K562 (cell line): ENCODE results near the gene ARHGEF6. TPM values are rescaled to one million over a fixed set of nuclear protein-coding genes. Genes with fewer than 3 reads are reported as not detected.

Source experiments
- ATAC-seq: fragments of 200-7000 bp; cut with Tn5 transposase; 3 replicates; pipeline ENCODE4 v1.9.1; 2020; ENCODE audit warnings: moderate library complexity
- BruUV-seq: library from RNA; stranded (reverse); fragments of 400-500 nt; replicated peaks from 2 replicates; lab custom pipeline; 2021; lab: Mats Ljungman, UMichigan
- CTCF ChIA-PET: fragments of 300-600 bp; formaldehyde crosslinking; extraction: SDS; loops from one replicate; lab custom pipeline; 2021; ENCODE audit warnings: low intra/inter-chr PET ratio; lab: Yijun Ruan, JAX
- POLR2A ChIA-PET: fragments of 300-600, 350-650 bp; sonication (Branson Sonifier 250); formaldehyde crosslinking; extraction: SDS; loops from one replicate; lab custom pipeline; 2021; ENCODE audit warnings: antibody characterized with exemption, inconsistent platforms; lab: Yijun Ruan, JAX
- DNase-seq, 4 experiments: peaks; one replicate each; pipeline versions ENCODE4 v3.0.0 to v3.0.0-alpha.2; 2011 to 2018; ENCODE audit warnings: low spot score in 3 of 4, mixed read lengths in 3 of 4; ENCODE audit errors: extremely low read depth in 1 of 4
- FAIRE-seq: peaks from 2 replicates; lab custom pipeline; 2011; peaks lifted over from hg19 to GRCh38; lab: Jason Lieb, UNC
- H2AFZ ChIP-seq: 2 replicates; pipeline ENCODE4 v1.6.0; 2011; ENCODE audit warnings: low read depth, low read length, control low read depth, inconsistent platforms
- H3K27ac ChIP-seq: fragments of 200-600 bp; 3 replicates; pipeline ENCODE4 v1.8.0; 2011; ENCODE audit warnings: low read depth, mild to moderate bottlenecking, control low read depth, inconsistent platforms, low read length, moderate library complexity, mixed read lengths; ENCODE audit errors: extremely low read depth
- H3K27me3 ChIP-seq, 2 experiments: fragments of 300-600 bp in 1 of 2; 2 replicates in 1 of 2; 3 replicates in 1 of 2; pipeline versions ENCODE4 v1.6.0 to v1.8.0; 2011; ENCODE audit warnings: inconsistent platforms in 2 of 2, low read length in 2 of 2, mild to moderate bottlenecking in 1 of 2, mixed read lengths in 1 of 2, moderate library complexity in 1 of 2; ENCODE audit not compliant: control insufficient read depth in 2 of 2, insufficient read depth in 2 of 2
- H3K36me3 ChIP-seq: fragments of 300-600 bp; 3 replicates; pipeline ENCODE4 v1.8.0; 2011; ENCODE audit warnings: mild to moderate bottlenecking, low read length, inconsistent platforms; ENCODE audit not compliant: control insufficient read depth, insufficient read depth
- H3K4me1 ChIP-seq, 2 experiments: fragments of 200-600 bp in 1 of 2; replicated peaks in 1 of 2; 2 replicates in 1 of 2; 3 replicates in 1 of 2; pipeline versions ENCODE4 v1.5.1 to v1.8.0; 2011; ENCODE audit warnings: inconsistent platforms in 2 of 2, low read length in 2 of 2, mild to moderate bottlenecking in 1 of 2, mixed read lengths in 1 of 2, moderate library complexity in 1 of 2; ENCODE audit not compliant: control insufficient read depth in 2 of 2, insufficient read depth in 2 of 2
- H3K4me2 ChIP-seq: 2 replicates; pipeline ENCODE4 v1.6.1; 2011; ENCODE audit warnings: low read length, control low read depth, inconsistent platforms, mixed read lengths; ENCODE audit not compliant: insufficient read depth
- H3K4me3 ChIP-seq: fragments of 200-600 bp; sonication (generic), shearing (Covaris generic); 2 replicates; pipeline ENCODE4 v1.5.1; 2016; ENCODE audit warnings: control low read depth, inconsistent platforms
- H3K79me2 ChIP-seq: fragments of 200-600 bp; 3 replicates; pipeline ENCODE4 v1.8.0; 2011; ENCODE audit warnings: low read length, inconsistent platforms; ENCODE audit not compliant: control insufficient read depth, insufficient read depth
- H3K9ac ChIP-seq, 2 experiments: 2 replicates each; pipeline versions ENCODE4 v1.6.0 to v1.6.1; 2011; ENCODE audit warnings: low read depth in 2 of 2, low read length in 2 of 2, control low read depth in 1 of 2, inconsistent platforms in 1 of 2, mild to moderate bottlenecking in 1 of 2, mixed read lengths in 1 of 2; ENCODE audit not compliant: insufficient read depth in 1 of 2
- H3K9me1 ChIP-seq: one replicate; pipeline ENCODE4 v1.6.0; 2011; ENCODE audit warnings: inconsistent platforms, mild to moderate bottlenecking, low read length, moderate library complexity; ENCODE audit not compliant: control insufficient read depth, insufficient read depth
- H3K9me3 ChIP-seq: replicated peaks from 2 replicates; pipeline ENCODE4 v1.5.1; 2011; ENCODE audit warnings: low read depth, low read length, inconsistent platforms; ENCODE audit not compliant: control insufficient read depth, insufficient read depth
- H4K20me1 ChIP-seq: replicated peaks from 2 replicates; pipeline ENCODE4 v1.6.1; 2011; ENCODE audit warnings: low read length, inconsistent platforms, mixed read lengths; ENCODE audit not compliant: control insufficient read depth, insufficient read depth
- CREBBP ChIP-seq: IDR thresholded peaks from one replicate; pipeline ENCODE4 v1.6.1; 2012; ENCODE audit warnings: low read depth, mild to moderate bottlenecking, control low read depth, inconsistent platforms, low read length
- ELF2 ChIP-seq: fragments of 250-450 bp; sonication (Bioruptor Pico); IDR thresholded peaks from 2 replicates; pipeline ENCODE4 v1.5.0; 2021; ENCODE audit warnings: mild to moderate bottlenecking
- JUN ChIP-seq, 2 experiments: sonication (generic) in 1 of 2; formaldehyde crosslinking in 1 of 2; IDR thresholded peaks; 2 replicates each; pipeline versions ENCODE4 v1.6.1 to v1.8.0; 2012 to 2022; ENCODE audit warnings: borderline replicate concordance in 2 of 2, mild to moderate bottlenecking in 2 of 2, improper control_type of control experiment in 1 of 2, low read depth in 1 of 2, low read length in 1 of 2, missing genetic modification reagents in 1 of 2
- NBN ChIP-seq: fragments of 450-650 bp; IDR thresholded peaks from 2 replicates; pipeline ENCODE4 v1.6.1; 2016; ENCODE audit warnings: low read depth, mild to moderate bottlenecking
- PHF20 ChIP-seq: fragments of 450-650 bp; IDR thresholded peaks from 2 replicates; pipeline ENCODE4 v1.6.1; 2018; ENCODE audit not compliant: partially characterized antibody
- SMARCC2 ChIP-seq: fragments of 450-650 bp; IDR thresholded peaks from 2 replicates; pipeline ENCODE4 v1.6.1; 2017; ENCODE audit warnings: antibody characterized with exemption, moderate library complexity, mild to moderate bottlenecking, low read depth
- THAP7 ChIP-seq: fragments of 250-450 bp; sonication (Bioruptor Pico); IDR thresholded peaks from 2 replicates; pipeline ENCODE4 v1.5.0; 2021
- ZNF12 ChIP-seq: sonication (generic); formaldehyde crosslinking; IDR thresholded peaks from 2 replicates; pipeline ENCODE4 v1.4.0; 2020; ENCODE audit warnings: mild to moderate bottlenecking, missing genetic modification reagents
- ZNF165 ChIP-seq: fragments of 250-450 bp; sonication (Bioruptor Pico); IDR thresholded peaks from 2 replicates; pipeline ENCODE4 v1.4.0; 2020; ENCODE audit warnings: borderline replicate concordance
- ZNF347 ChIP-seq: fragments of 450-650 bp; formaldehyde crosslinking; IDR thresholded peaks from 2 replicates; pipeline ENCODE4 v1.4.0; 2020; ENCODE audit warnings: low read depth, mild to moderate bottlenecking, moderate library complexity
- ZNF445 ChIP-seq: fragments of 250-450 bp; sonication (Bioruptor Pico); IDR thresholded peaks from 2 replicates; pipeline ENCODE4 v1.4.0; 2020; ENCODE audit warnings: low read depth, mild to moderate bottlenecking, moderate library complexity
- WGBS: fragments of 100-300 bp; shearing (Covaris generic); methylation state at CpG from one replicate; pipeline ENCODE4 v1.1.6; 2016; ENCODE audit warnings: low coverage, mixed read lengths; ENCODE audit not compliant: insufficient coverage; ENCODE audit errors: missing lambda C conversion rate; 5-methylcytosine and 5-hydroxymethylcytosine counted together
- in situ Hi-C: fragments of 300-500 bp; cut with MboI; formaldehyde crosslinking; loops from 4 replicates; pipeline ENCODE4 v1.15.0; 2018; ENCODE audit warnings: inconsistent platforms, mixed read lengths
- intact Hi-C: fragments of 100-400 bp; cut with micrococcal nuclease; formaldehyde crosslinking; loops from 2 replicates; pipeline ENCODE4 v1.14.2; 2022
- polyA plus RNA-seq, 8 experiments: library from polyadenylated mRNA; depleted of rRNA in 4 of 8; stranded (reverse) in 5 of 8; unstranded in 3 of 8; fragments of >200 nt; fragmentation: Nextera tagmentation in 2 of 8; fragmentation: Illumina TruSeq in 1 of 8; extraction: Ambion mirVana in 2 of 8; extraction: Trizol in 1 of 8; gene quantifications; 2 replicates each; pipeline versions ENCODE4 v1.2.1 to v1.2.3, GENCODE V29; 2011 to 2014; ENCODE audit warnings: inconsistent platforms in 1 of 8, missing spikeins in 1 of 8
- total RNA-seq, 7 experiments: library from RNA; depleted of rRNA in 6 of 7; stranded (reverse); fragments of >200 nt in 6 of 7; fragmentation: Illumina TruSeq in 2 of 7; extraction: Trizol in 2 of 7; gene quantifications; 2 replicates each; pipeline versions ENCODE4 v1.2.1 to v1.2.3, GENCODE V29; 2011 to 2021; ENCODE audit warnings: low replicate concordance in 1 of 7

ARHGEF6 gene
- total and polyA plus RNA-seq, 9 of the 15 experiments (the other 6 are each of a cell fraction or from before 2014, with no cell fraction given) = 2.9 to 22.1 (median 13.3) TPM

GRCh38 chrX:136829413-136829812, 48.7 kb upstream of the ARHGEF6 start:
- TF ChIP-seq CREBBP = no peak
- no peak for TF ChIP-seq THAP7
- TF ChIP-seq ZNF347 (CRISPR knock-in tag) = no peak
- TF ChIP-seq ZNF12 (CRISPR knock-in tag) = no peak
- TF ChIP-seq PHF20 = no peak
- no peak for TF ChIP-seq SMARCC2
- TF ChIP-seq ZNF445 = no peak
- TF ChIP-seq NBN = no peak
- TF ChIP-seq ZNF165 = no peak
- no peak for TF ChIP-seq JUN (IDR thresholded peaks at IDR 0.05; ENCODE audit: borderline replicate concordance, low read depth, low read length)
- TF ChIP-seq JUN (CRISPR knock-in tag; IDR thresholded peaks at IDR 0.05; ENCODE audit: borderline replicate concordance) = no peak
- no peak for TF ChIP-seq ELF2
- FAIRE-seq = no peak
- Histone ChIP-seq H4K20me1 (no peaks in the 10 kb centered on the region), H3K36me3 (no peaks in the 10 kb centered on the region), H3K4me1 (no peaks in the 10 kb centered on the region; a peak in 1 of 5 replicates), H3K27me3 (no peaks in the 10 kb centered on the region), H3K79me2 (no peaks in the 10 kb centered on the region), H3K9me3 (no peaks in the 10 kb centered on the region), H3K9ac (no peak overlapping the region), H3K4me2 (no peak overlapping the region), H3K4me3 (no peak overlapping the region), H3K27ac (no peak overlapping the region), H3K9me1 (no peaks in the 10 kb centered on the region), H2AFZ (no peak overlapping the region)
- no TSS peak for BruUV-seq
- ATAC-seq = no peak
- WGBS = 93% methylated on average over 5 of the region's 5 CpGs
- ChIA-PET CTCF (no interaction called here), POLR2A (no interaction called here)
- in situ Hi-C loops (no loop called here), intact Hi-C loops (no loop called here)
- no peak for DNase-seq
